HepG2 (cell line): ENCODE measurements around the gene FAM174A. TPM values are rescaled to one million over a fixed set of nuclear protein-coding genes. Genes with fewer than 3 reads are reported as not detected.

Experiments used
- ATAC-seq: fragments of 200-7000 bp; cut with Tn5 transposase; 3 replicates; pipeline ENCODE4 v1.9.1; 2020; ENCODE audit warnings: mild to moderate bottlenecking, moderate library complexity
- Bru-seq: library from RNA; stranded (reverse); fragments of 400-500 nt; gene quantifications from one replicate; lab custom pipeline; 2021; lab: Mats Ljungman, UMichigan
- BruChase-seq, 2 experiments: library from RNA; stranded (reverse); fragments of 400-500 nt; gene quantifications; one replicate each; lab custom pipeline; 2021; lab: Mats Ljungman, UMichigan
- BruUV-seq: library from RNA; stranded (reverse); fragments of 400-500 nt; replicated peaks from 2 replicates; lab custom pipeline; 2021; lab: Mats Ljungman, UMichigan
- CTCF ChIA-PET: fragments of 300-600 bp; formaldehyde crosslinking; extraction: SDS; loops from one replicate; lab custom pipeline; 2021; ENCODE audit warnings: low total read pairs, inconsistent platforms, low intra/inter-chr PET ratio; lab: Yijun Ruan, JAX
- POLR2A ChIA-PET: fragments of 350-600 bp; sonication (Branson Sonifier 250); formaldehyde crosslinking; loops from one replicate; lab custom pipeline; 2020; ENCODE audit warnings: antibody characterized with exemption, inconsistent platforms; lab: Yijun Ruan, JAX
- DNase-seq: peaks from one replicate; pipeline ENCODE4 v3.0.0-alpha.2; 2015; ENCODE audit warnings: low spot score
- FAIRE-seq: peaks from 3 replicates; lab custom pipeline; 2011; peaks lifted over from hg19 to GRCh38; lab: Jason Lieb, UNC
- H2AFZ ChIP-seq: one replicate; pipeline ENCODE4 v1.6.1; 2011; ENCODE audit warnings: low read length, inconsistent platforms
- H3K27ac ChIP-seq: fragments of 300-600 bp; 3 replicates; pipeline ENCODE4 v1.8.0; 2011; ENCODE audit warnings: mixed run types, mild to moderate bottlenecking, mixed read lengths, low read length, inconsistent platforms; ENCODE audit not compliant: insufficient read depth; ENCODE audit errors: extremely low read length
- H3K27me3 ChIP-seq, 2 experiments: fragments of 200-600 bp in 1 of 2; 2 replicates in 1 of 2; 3 replicates in 1 of 2; pipeline versions ENCODE4 v1.6.0 to v1.8.0; 2011; ENCODE audit warnings: low read length in 2 of 2, mild to moderate bottlenecking in 2 of 2, moderate library complexity in 2 of 2, inconsistent platforms in 1 of 2; ENCODE audit not compliant: insufficient read depth in 2 of 2, control insufficient read depth in 1 of 2
- H3K36me3 ChIP-seq, 2 experiments: fragments of 200-600 bp in 1 of 2; replicated peaks in 1 of 2; 2 replicates in 1 of 2; 3 replicates in 1 of 2; pipeline versions ENCODE4 v1.5.1 to v1.8.0; 2011; ENCODE audit warnings: low read length in 2 of 2, inconsistent platforms in 1 of 2; ENCODE audit not compliant: insufficient read depth in 2 of 2, control insufficient read depth in 1 of 2
- H3K4me1 ChIP-seq: 2 replicates; pipeline ENCODE4 v1.5.1; 2012; ENCODE audit warnings: low read length, inconsistent platforms; ENCODE audit not compliant: insufficient read depth
- H3K4me2 ChIP-seq: 2 replicates; pipeline ENCODE4 v1.6.0; 2011; ENCODE audit warnings: low read depth, low read length, inconsistent platforms
- H3K4me3 ChIP-seq, 3 experiments: fragments of 200-600 bp in 1 of 3; sonication (generic), shearing (Covaris generic) in 1 of 3; replicated peaks in 1 of 3; 2 replicates each; pipeline ENCODE4 v1.5.1; 2011 to 2016; ENCODE audit warnings: low read length in 3 of 3, inconsistent platforms in 2 of 3, low read depth in 2 of 3, mild to moderate bottlenecking in 2 of 3, control low read depth in 1 of 3, mixed read lengths in 1 of 3; ENCODE audit not compliant: insufficient read depth in 1 of 3
- H3K79me2 ChIP-seq: one replicate; pipeline ENCODE4 v1.6.1; 2011; ENCODE audit warnings: low read length, inconsistent platforms; ENCODE audit not compliant: insufficient read depth
- H3K9ac ChIP-seq: 2 replicates; pipeline ENCODE4 v1.6.0; 2011; ENCODE audit warnings: mild to moderate bottlenecking, low read depth, low read length, inconsistent platforms; ENCODE audit not compliant: insufficient read depth
- H3K9me3 ChIP-seq: 2 replicates; pipeline ENCODE4 v1.5.1; 2012; ENCODE audit warnings: mild to moderate bottlenecking, low read length
- H4K20me1 ChIP-seq: 2 replicates; pipeline ENCODE4 v1.6.0; 2011; ENCODE audit warnings: inconsistent platforms, mild to moderate bottlenecking, low read length, moderate library complexity; ENCODE audit not compliant: insufficient read depth
- HBP1 ChIP-seq: IDR thresholded peaks from 2 replicates; pipeline ENCODE4 v1.6.1; 2016; ENCODE audit warnings: low read depth, control low read depth
- HOXA3 ChIP-seq: sonication (generic); formaldehyde crosslinking; IDR thresholded peaks from 2 replicates; pipeline ENCODE4 v1.5.0; 2020; ENCODE audit warnings: missing genetic modification reagents
- NR2C2 ChIP-seq: sonication (generic); formaldehyde crosslinking; IDR thresholded peaks from 2 replicates; pipeline ENCODE4 v1.4.0; 2020; ENCODE audit warnings: missing genetic modification reagents, mild to moderate bottlenecking, moderate library complexity, borderline replicate concordance
- SIX4 ChIP-seq: sonication (generic); formaldehyde crosslinking; IDR thresholded peaks from 2 replicates; pipeline ENCODE4 v1.4.0; 2020; ENCODE audit warnings: missing genetic modification reagents
- STAT5B ChIP-seq: sonication (generic); formaldehyde crosslinking; IDR thresholded peaks from 2 replicates; pipeline ENCODE4 v1.4.0; 2020; ENCODE audit warnings: missing genetic modification reagents
- TBP ChIP-seq: sonication (generic); formaldehyde crosslinking; IDR thresholded peaks from 2 replicates; pipeline ENCODE4 v1.5.0; 2020; ENCODE audit warnings: missing genetic modification reagents
- ZNF230 ChIP-seq: sonication (generic); formaldehyde crosslinking; IDR thresholded peaks from 2 replicates; pipeline ENCODE4 v1.4.0; 2020; ENCODE audit warnings: mild to moderate bottlenecking, missing genetic modification reagents
- ZNF234 ChIP-seq: sonication (generic); formaldehyde crosslinking; conservative IDR thresholded peaks from 2 replicates; pipeline ENCODE4 v1.5.1; 2020; ENCODE audit warnings: mild to moderate bottlenecking, missing genetic modification reagents
- ZNF589 ChIP-seq: sonication (generic); formaldehyde crosslinking; conservative IDR thresholded peaks from 2 replicates; pipeline ENCODE4 v1.8.0; 2022; ENCODE audit warnings: mild to moderate bottlenecking, moderate library complexity, missing genetic modification reagents
- ZNF687 ChIP-seq: sonication (generic); formaldehyde crosslinking; IDR thresholded peaks from 2 replicates; pipeline ENCODE4 v1.5.1; 2020; ENCODE audit warnings: mild to moderate bottlenecking, missing genetic modification reagents, moderate library complexity
- ZNF775 ChIP-seq: sonication (generic); formaldehyde crosslinking; IDR thresholded peaks from 2 replicates; pipeline ENCODE4 v1.4.0; 2020; ENCODE audit warnings: missing genetic modification reagents, mild to moderate bottlenecking, moderate library complexity, borderline replicate concordance
- WGBS: methylation state at CpG from one replicate; pipeline ENCODE4 v1.1.6; 2017; ENCODE audit warnings: low lambda C conversion rate; 5-methylcytosine and 5-hydroxymethylcytosine counted together
- in situ Hi-C: cut with HindIII; loops from 2 replicates; pipeline ENCODE4 v1.10.0; 2017; ENCODE audit warnings: low pct_unique_long_range_greater_than_20kb; ENCODE audit not compliant: extremely low pct_ligation_motif_present
- intact Hi-C: fragments of 100-400 bp; cut with micrococcal nuclease; formaldehyde crosslinking; loops from one replicate; pipeline ENCODE4 v1.10.0; 2022; ENCODE audit not compliant: unreplicated experiment
- long read RNA-seq, 2 experiments: library from RNA in 1 of 2; library from polyadenylated mRNA in 1 of 2; stranded (forward) in 1 of 2; unstranded in 1 of 2; transcript quantifications; one replicate each; pipeline ENCODE4 v2.0.0, GENCODE V29; 2019 to 2022
- polyA minus RNA-seq, 3 experiments: library from RNA; depleted of rRNA, polyadenylated mRNA; stranded (reverse); fragments of >200 nt; gene quantifications; 2 replicates each; pipeline ENCODE4 v1.2.3, GENCODE V29; 2011; ENCODE audit warnings: low replicate concordance in 1 of 3
- polyA plus RNA-seq, 8 experiments: library from polyadenylated mRNA; depleted of rRNA in 3 of 8; stranded (reverse) in 7 of 8; unstranded in 1 of 8; fragments of >200 nt; fragmentation: Illumina TruSeq in 4 of 8; extraction: Trizol in 4 of 8; gene quantifications; 2 replicates each; pipeline versions ENCODE4 v1.2.1 to v1.2.3, GENCODE V29; 2011 to 2016; ENCODE audit warnings: low read depth in 4 of 8, missing spikeins in 1 of 8, mixed read lengths in 1 of 8; ENCODE audit not compliant: insufficient read depth in 1 of 8
- total RNA-seq, 5 experiments: library from RNA; depleted of rRNA; stranded (reverse); fragments of >200 nt; fragmentation: Illumina TruSeq; extraction: Trizol; gene quantifications; 2 replicates each; pipeline ENCODE4 v1.2.3, GENCODE V29; 2016; ENCODE audit warnings: low read depth in 1 of 5

The FAM174A gene
- total RNA-seq (2016; rRNA removed; fragmentation: Illumina TruSeq; extraction: Trizol) = 3.9 and 7.8 TPM in 2 replicates
- total RNA-seq (2016; cell fraction: cytosol; rRNA removed; fragmentation: Illumina TruSeq; extraction: Trizol; ENCODE audit: low read depth) = 2.5 TPM in 2 replicates
- 5.8 and 8.7 TPM in 2 replicates for total RNA-seq (2016; cell fraction: insoluble cytoplasmic fraction; rRNA removed; fragmentation: Illumina TruSeq; extraction: Trizol)
- total RNA-seq (2016; cell fraction: membrane; rRNA removed; fragmentation: Illumina TruSeq; extraction: Trizol) = 4.9 and 5.1 TPM in 2 replicates
- 6.9 and 8.1 TPM in 2 replicates for total RNA-seq (2016; cell fraction: nucleus; rRNA removed; fragmentation: Illumina TruSeq; extraction: Trizol)
- 6.8 and 7.8 TPM in 2 replicates for polyA plus RNA-seq (2011; rRNA removed)
- 7.3 and 12.6 TPM in 2 replicates for polyA plus RNA-seq (2011; cell fraction: cytosol; rRNA removed)
- 8.8 and 9.4 TPM in 2 replicates for polyA plus RNA-seq (2011; cell fraction: nucleus; rRNA removed)
- 8.2 TPM in 2 replicates for polyA plus RNA-seq (2012)
- 1.7 and 2.1 TPM in 2 replicates for polyA plus RNA-seq (2016; cell fraction: cytosol; fragmentation: Illumina TruSeq; extraction: Trizol; ENCODE audit: low read depth)
- 6.9 and 8.8 TPM in 2 replicates for polyA plus RNA-seq (2016; cell fraction: insoluble cytoplasmic fraction; fragmentation: Illumina TruSeq; extraction: Trizol; ENCODE audit: low read depth)
- polyA plus RNA-seq (2016; cell fraction: membrane; fragmentation: Illumina TruSeq; extraction: Trizol; ENCODE audit: low read depth) = 3.2 and 5.0 TPM in 2 replicates
- polyA plus RNA-seq (2016; cell fraction: nucleus; fragmentation: Illumina TruSeq; extraction: Trizol; ENCODE audit: insufficient read depth, low read depth) = 9.3 and 17.9 TPM in 2 replicates
- polyA minus RNA-seq (2011; rRNA and poly(A)+ RNA removed; ENCODE audit: low replicate concordance) = 5.7 and 14.1 TPM in 2 replicates
- polyA minus RNA-seq (2011; cell fraction: cytosol; rRNA and poly(A)+ RNA removed) = 6.2 and 7.2 TPM in 2 replicates
- polyA minus RNA-seq (2011; cell fraction: nucleus; rRNA and poly(A)+ RNA removed) = 7.5 and 12.2 TPM in 2 replicates
- percentile 62 among the genes with signal in this experiment for Bru-seq, nascent RNA
- percentile 46 among the genes with signal in this experiment for BruChase-seq, experiment 1, labeled RNA remaining after a 6-hour chase
- BruChase-seq, experiment 2, labeled RNA remaining after a 2-hour chase = percentile 45 among the genes with signal in this experiment
- long read RNA-seq, experiment 1, transcript FAM174A-201 (3 exons, 1,356 nt) = major isoform, 14 of 15 reads
- long read RNA-seq, experiment 1, partial matches to known transcripts = 0 of 15 reads
- long read RNA-seq, experiment 1, other reads (novel, unspliced or antisense) = 1 of 15 reads
- long read RNA-seq, experiment 2, partial matches to known transcripts = 0 of 6 reads
- long read RNA-seq, experiment 2, other reads (novel, unspliced or antisense) = 2 of 6 reads

GRCh38 chr5:100535060-100536005, at the start of gene FAM174A:
TSS of gene FAM174A (plus strand) at chr5:100535374. CDS start at chr5:100535531, 157 bp downstream.
- in situ Hi-C loops (no loop called here), intact Hi-C loops (no loop called here)
- Histone ChIP-seq H3K4me3 (peak within 1 kb of the TSS; percentile 89 to 99 (median 90)), H3K27ac (peak within 1 kb of the TSS; percentile 73), H2AFZ (peak within 1 kb of the TSS; percentile 99), H3K36me3 (no peaks in the 10 kb centered on the region), H3K4me2 (peak within 1 kb of the TSS; percentile 70), H3K27me3 (no peaks in the 10 kb centered on the region; a peak in 1 of 5 replicates), H3K79me2 (peaks cover 5% of the 10 kb centered on the region), H3K4me1 (peaks cover 15% of the 10 kb centered on the region), H4K20me1 (no peaks in the 10 kb centered on the region), H3K9ac (peak within 1 kb of the TSS; percentile 82), H3K9me3 (peaks cover 13% of the 10 kb centered on the region; the same call in 1 of the 2 replicates)
- peak; percentile 86 for FAIRE-seq
- no TSS peak for BruUV-seq
- ChIA-PET CTCF (no interaction called here), POLR2A (interaction anchor here (1.3 kb wide), 2 partner anchors 11 to 18 kb away, joined by 4 to 5 read pairs; no protein-coding TSS in a partner anchor)
- ATAC-seq = peak; percentile 97
- WGBS = 1% methylated on average over 19 of the region's 62 CpGs
- peak; percentile 93 for DNase-seq
- TF ChIP-seq NR2C2 (CRISPR knock-in tag) = peak; percentile 49; the same call in 1 of the 2 replicates
- no peak; the same call in 1 of the 2 replicates for TF ChIP-seq ZNF230 (CRISPR knock-in tag)
- no peak for TF ChIP-seq ZNF589 (CRISPR knock-in tag)
- TF ChIP-seq SIX4 (CRISPR knock-in tag) = no peak
- no peak for TF ChIP-seq ZNF234 (CRISPR knock-in tag)
- TF ChIP-seq ZNF687 = peak; percentile 97
- TF ChIP-seq HOXA3 (CRISPR knock-in tag) = peak; percentile 72
- no peak for TF ChIP-seq STAT5B
- no peak for TF ChIP-seq TBP (CRISPR knock-in tag)
- TF ChIP-seq ZNF775 (CRISPR knock-in tag) = no peak
- TF ChIP-seq HBP1 = peak; percentile 59; the same call in 1 of the 2 replicates
